ENCODE measurements around the gene UBXN10.

UBXN10 gene

GRCh38 chr1:20240012-20240411, 54.1 kb downstream of the UBXN10 start:
- ATAC-seq: no peak

GRCh38 chr1:20242890-20243479, 57.1 kb downstream of the UBXN10 start:
- ATAC-seq (no peak), DNase-seq (no peak)

More at GRCh38 chr1:20240012-20240411, 54.1 kb downstream of the UBXN10 start:
- DNase-seq: no peak
